Colonic mucosa (tissue), 4 donors: ENCODE data around the gene MSLN. TPM values are rescaled to one million over a fixed set of nuclear protein-coding genes. Genes with fewer than 3 reads are reported as not detected.
A peak's percentile ranks its signal among the peaks of the same experiment; 100 is the strongest.
"Not testable (repeated sequence)": the region's sequence is repeated elsewhere in the genome, so short reads cannot be mapped to it uniquely, and the experiment has no call there.

Experiments used
- DNase-seq: peaks from one replicate; pipeline ENCODE4 v3.0.0-alpha.2; 2020
- H3K27ac ChIP-seq: fragments of 200-600 bp; one replicate; pipeline ENCODE4 v1.8.0; 2021
- H3K27me3 ChIP-seq: fragments of 200-600 bp; one replicate; pipeline ENCODE4 v1.8.0; 2021
- H3K36me3 ChIP-seq: fragments of 200-600 bp; one replicate; pipeline ENCODE4 v1.8.0; 2021
- H3K4me1 ChIP-seq: fragments of 200-600 bp; one replicate; pipeline ENCODE4 v1.8.0; 2021; ENCODE audit warnings: mild to moderate bottlenecking
- H3K4me3 ChIP-seq: fragments of 200-600 bp; one replicate; pipeline ENCODE4 v1.8.0; 2021
- H3K9ac ChIP-seq, 2 donors: one replicate each; pipeline ENCODE4 v1.7.0; 2013; ENCODE audit warnings: control low read depth in 2 of 2, low read depth in 2 of 2, low read length in 2 of 2
- H3K9me3 ChIP-seq: fragments of 200-600 bp; one replicate; pipeline ENCODE4 v1.8.0; 2021
- CTCF ChIP-seq: fragments of 200-600 bp; IDR thresholded peaks from one replicate; pipeline ENCODE4 v1.8.0; 2022; ENCODE audit warnings: antibody characterized with exemption, mild to moderate bottlenecking
- intact Hi-C: fragments of 100-400 bp; cut with DNase I; formaldehyde crosslinking; loops from one replicate; pipeline ENCODE4 v1.14.1; 2022
- total RNA-seq, 2 donors: library from RNA; stranded (reverse); fragmentation: NEBNext Ultra II Directional in 1 of 2; extraction: Animal tissue kit (Norgen Biotek cat#: 25700) in 1 of 2; gene quantifications; one replicate each; pipeline ENCODE4 v1.2.1, GENCODE V29; 2021
- donor health status: healthy.
- donor health status: DM: no; HTN: no; CAD: no.
- donor health status: DM: no; HTN: no; CAD: no.

The MSLN gene
- 1 to 10 TPM; 1.4 to 1.8 TPM for total RNA-seq

GRCh38 chr16:760545-761343, at the start of gene MSLN:
Gene MSLN (plus strand): TSS chr16:760734. CDS start chr16:762681, 1,947 bp downstream.
- H3K4me3 ChIP-seq, result no peak within 1 kb of the TSS

GRCh38 chr16:711084-711483, 49.5 kb upstream of the MSLN start:
- peaks cover 35% of the 10 kb centered on the region for H3K27me3 ChIP-seq
- intact Hi-C loops, result loop anchor here (5.0 kb wide), 1 partner anchor 346 kb away; no protein-coding TSS in a partner anchor
- no peak overlapping the region for H3K4me3 ChIP-seq
- no peaks in the 10 kb centered on the region for H3K36me3 ChIP-seq
- H3K9me3 ChIP-seq, result no peaks in the 10 kb centered on the region
- H3K4me1 ChIP-seq, result peaks cover 9% of the 10 kb centered on the region
- no peak overlapping the region for H3K27ac ChIP-seq
- H3K9ac ChIP-seq, result no peak overlapping the region
- no peak for TF ChIP-seq CTCF
- no peak for DNase-seq

More at GRCh38 chr16:760545-761343, at the start of gene MSLN:
- Histone ChIP-seq H3K9ac (no peak within 1 kb of the TSS), H3K9me3 (no peaks in the 10 kb centered on the region), H3K27me3 (peaks cover 4% of the 10 kb centered on the region), H3K36me3 (no peaks in the 10 kb centered on the region), H3K4me1 (no peaks in the 10 kb centered on the region), H3K27ac (no peak within 1 kb of the TSS)
- DNase-seq, result no peak
- intact Hi-C loops, result no loop called here
- no peak for TF ChIP-seq CTCF

GRCh38 chr16:711548-712320, 48.8 kb upstream of the MSLN start:
- Histone ChIP-seq H3K4me1 (peaks cover 12% of the 10 kb centered on the region), H3K36me3 (no peaks in the 10 kb centered on the region), H3K27me3 (peaks cover 29% of the 10 kb centered on the region), H3K4me3 (no peak overlapping the region), H3K9me3 (no peaks in the 10 kb centered on the region), H3K9ac (no peak overlapping the region), H3K27ac (no peak overlapping the region)
- peak; percentile 99 for TF ChIP-seq CTCF
- intact Hi-C loops, result loop anchor here (2.0 to 5.0 kb wide), 2 partner anchors 75 to 346 kb away; no protein-coding TSS in a partner anchor
- DNase-seq, result peak; percentile 79

- peaks cover 23% of the 10 kb centered on the region for H3K27me3 ChIP-seq
- not testable (repeated sequence) for H3K4me3 ChIP-seq
- peak; percentile 55 for DNase-seq
Measured at GRCh38 chr16:712740-713250, 47.7 kb upstream of the MSLN start.

More at GRCh38 chr16:712740-713250, 47.7 kb upstream of the MSLN start:
- H3K9ac ChIP-seq, H3K27ac ChIP-seq, H3K9me3 ChIP-seq, H3K36me3 ChIP-seq: not testable (repeated sequence)
- intact Hi-C loops, result loop anchor here (2.0 to 5.0 kb wide), 2 partner anchors 74 to 345 kb away; no protein-coding TSS in a partner anchor
- peaks cover 12% of the 10 kb centered on the region for H3K4me1 ChIP-seq
- peak; percentile 14 for TF ChIP-seq CTCF
